Aorta (tissue), 5 donors: ENCODE results near the gene SH2D5. TPM values are rescaled to one million over a fixed set of nuclear protein-coding genes. Genes with fewer than 3 reads are reported as not detected.

Experiments used
- ATAC-seq: fragments of 200-7000 bp; cut with Tn5 transposase; one replicate; pipeline ENCODE4 v1.9.1; 2022; ENCODE audit warnings: moderate library complexity; ENCODE audit not compliant: low FRiP score
- DNase-seq, 2 donors: peaks; one replicate each; pipeline ENCODE4 v3.0.0-alpha.2; 2020
- H3K27ac ChIP-seq, 2 donors: one replicate each; pipeline ENCODE4 v1.5.1; 2013; ENCODE audit warnings: low read length in 2 of 2, mild to moderate bottlenecking in 2 of 2, moderate library complexity in 2 of 2, control low read depth in 1 of 2, inconsistent platforms in 1 of 2, low read depth in 1 of 2
- H3K27me3 ChIP-seq, 2 donors: one replicate each; pipeline ENCODE4 v1.6.1; 2013; ENCODE audit warnings: control low read depth in 1 of 2, low read length in 1 of 2, mild to moderate bottlenecking in 1 of 2, moderate library complexity in 1 of 2; ENCODE audit not compliant: insufficient read depth in 2 of 2, control insufficient read depth in 1 of 2
- H3K36me3 ChIP-seq, 2 donors: one replicate each; pipeline ENCODE4 v1.6.1; 2013; ENCODE audit warnings: control low read depth in 1 of 2, low read length in 1 of 2, mild to moderate bottlenecking in 1 of 2; ENCODE audit not compliant: insufficient read depth in 2 of 2, control insufficient read depth in 1 of 2
- H3K4me1 ChIP-seq, 2 donors: one replicate each; pipeline ENCODE4 v1.6.1; 2013; ENCODE audit warnings: low read length in 2 of 2, control low read depth in 1 of 2, mild to moderate bottlenecking in 1 of 2, moderate library complexity in 1 of 2; ENCODE audit not compliant: insufficient read depth in 2 of 2, control insufficient read depth in 1 of 2
- H3K4me3 ChIP-seq, 2 donors: one replicate each; pipeline ENCODE4 v1.5.1; 2013; ENCODE audit warnings: low read length in 2 of 2, control low read depth in 1 of 2, mild to moderate bottlenecking in 1 of 2
- H3K9me3 ChIP-seq: one replicate; pipeline ENCODE4 v1.6.1; 2013; ENCODE audit warnings: mild to moderate bottlenecking, low read length; ENCODE audit not compliant: control insufficient read depth
- WGBS, 2 donors: extraction: QIAGEN DNeasy Blood & Tissue Kit; methylation state at CpG; one replicate each; pipeline ENCODE4 v1.1.7; 2013; 5-methylcytosine and 5-hydroxymethylcytosine counted together
- intact Hi-C, 2 donors: fragments of 100-400 bp; cut with DNase I; formaldehyde crosslinking; loops; one replicate each; pipeline versions ENCODE4 v1.14.2 to v1.15.0; 2022
- polyA plus RNA-seq, 2 donors: library from polyadenylated mRNA; stranded (reverse); fragments of 200-250 nt; gene quantifications; one replicate each; pipeline ENCODE4 v1.2.3, GENCODE V29; 2013
- total RNA-seq, 2 donors: library from RNA; stranded (reverse); fragmentation: NEBNext Ultra II Directional; extraction: Animal tissue kit (Norgen Biotek cat#: 25700); gene quantifications; one replicate each; pipeline ENCODE4 v1.2.1, GENCODE V29; 2021
- donor health status: healthy with polysubstance abuse.
- donor health status: Bipolar disorder and iron deficiency.
- donor health status: DM: no; HTN: no; CAD: no.
- donor health status: DM: no; HTN: no; CAD: no.
- donor health status: DM: yes; HTN: yes; CAD: no.

Gene SH2D5
- total and polyA plus RNA-seq, 4 donors: 0.13 to 0.39 (median 0.26) TPM; not detected in 1

DNA sequence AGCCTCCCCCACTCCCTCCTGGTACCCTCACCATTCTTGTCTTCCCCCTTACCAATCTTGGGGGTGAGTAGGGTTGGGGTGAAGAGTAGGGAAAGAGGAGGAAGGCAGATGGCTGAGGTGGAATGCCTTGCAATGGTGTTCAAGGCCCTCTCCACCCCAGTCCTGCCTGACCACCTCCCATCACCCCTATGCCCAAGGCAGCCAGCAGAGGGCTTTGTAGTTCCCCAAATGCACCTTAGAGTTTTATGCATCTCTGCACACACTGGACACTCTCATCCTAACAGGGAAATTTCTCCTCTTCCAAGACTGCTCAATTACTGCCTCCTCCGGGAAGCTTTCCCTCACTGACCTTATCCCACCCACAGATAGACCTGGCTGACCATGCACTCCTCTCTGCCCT lies 30.1 kb downstream of the SH2D5 start:
- DNase-seq: no peak
- Histone ChIP-seq H3K4me3 (no peak overlapping the region), H3K27ac (no peak overlapping the region), H3K27me3 (no peaks in the 10 kb centered on the region), H3K36me3 (no peaks in the 10 kb centered on the region), H3K4me1 (no peaks in the 10 kb centered on the region), H3K9me3 (no peaks in the 10 kb centered on the region)
- no peak for ATAC-seq
- intact Hi-C loops: no loop called here
- 83 to 100% methylated on average over 1 of the region's 1 CpG for WGBS, 2 donors

GRCh38 chr1:20701847-20702246 lies 30.7 kb downstream of the SH2D5 start:
- Histone ChIP-seq H3K4me3 (no peak overlapping the region), H3K27me3 (no peaks in the 10 kb centered on the region), H3K27ac (no peak overlapping the region), H3K9me3 (no peaks in the 10 kb centered on the region), H3K4me1 (no peaks in the 10 kb centered on the region), H3K36me3 (no peaks in the 10 kb centered on the region)
- whole genome bisulfite sequencing, 2 donors: 93% methylated on average over 5 of the region's 5 CpGs
- intact Hi-C loops: no loop called here
- no peak for ATAC-seq
- no peak for DNase-seq

DNA sequence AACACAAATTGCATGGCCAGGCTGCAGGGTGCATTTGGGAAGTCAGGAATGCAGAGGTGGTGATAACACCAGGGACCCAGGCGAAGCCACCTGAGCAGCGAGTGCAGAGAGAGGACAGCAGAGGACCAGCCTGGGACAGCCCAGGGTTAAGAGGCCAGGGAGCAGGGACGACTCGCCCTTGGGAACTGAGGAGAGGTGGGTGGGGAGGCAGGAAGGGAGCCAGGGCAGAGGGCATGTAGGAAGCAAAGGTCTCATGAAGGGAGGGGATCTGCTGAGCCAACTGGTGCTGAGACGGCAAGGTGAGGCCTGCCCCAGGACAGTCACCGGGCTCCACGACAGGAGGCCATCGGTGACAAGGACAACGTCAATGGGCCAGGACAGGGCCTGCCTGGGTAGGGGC lies 31.1 kb downstream of the SH2D5 start:
- ATAC-seq (no peak), DNase-seq (no peak)
- no peak overlapping the region for H3K4me3 ChIP-seq
- WGBS, 2 donors: 90% methylated on average over 9 of the region's 9 CpGs
- H3K9me3 ChIP-seq: no peaks in the 10 kb centered on the region
- no peaks in the 10 kb centered on the region for H3K36me3 ChIP-seq
- no peaks in the 10 kb centered on the region for H3K27me3 ChIP-seq
- H3K4me1 ChIP-seq: no peaks in the 10 kb centered on the region
- H3K27ac ChIP-seq: no peak overlapping the region
- intact Hi-C loops: no loop called here

- H3K27ac ChIP-seq: no peak overlapping the region
- DNase-seq: no peak
- no peak overlapping the region for H3K4me3 ChIP-seq
- intact Hi-C loops: no loop called here
- no peaks in the 10 kb centered on the region for H3K4me1 ChIP-seq
- WGBS, 2 donors: 92% methylated on average over 17 of the region's 17 CpGs
- H3K27me3 ChIP-seq: no peaks in the 10 kb centered on the region
- ATAC-seq: no peak
- no peaks in the 10 kb centered on the region for H3K9me3 ChIP-seq
- no peaks in the 10 kb centered on the region for H3K36me3 ChIP-seq
Measured at GRCh38 chr1:20700636-20701215, 31.8 kb downstream of the SH2D5 start.

- DNase-seq (no peak), ATAC-seq (no peak)
- no peaks in the 10 kb centered on the region for H3K27me3 ChIP-seq
- no peaks in the 10 kb centered on the region for H3K4me1 ChIP-seq
- H3K9me3 ChIP-seq: no peaks in the 10 kb centered on the region
- intact Hi-C loops: loop anchor here in 1 of 2 donors (5.0 to 10.0 kb wide), 2 partner anchors 65 to 498 kb away; no protein-coding TSS in a partner anchor
- no peak overlapping the region for H3K27ac ChIP-seq
- WGBS, 2 donors: 93 to 96% methylated on average over 9 of the region's 9 CpGs
- H3K36me3 ChIP-seq: no peaks in the 10 kb centered on the region
- no peak overlapping the region for H3K4me3 ChIP-seq
Measured at GRCh38 chr1:20699558-20699957, 32.9 kb downstream of the SH2D5 start.

- ATAC-seq: no peak
- no peak overlapping the region for H3K4me3 ChIP-seq
- H3K27ac ChIP-seq: no peak overlapping the region
- no peaks in the 10 kb centered on the region for H3K4me1 ChIP-seq
- no peak for DNase-seq
- H3K27me3 ChIP-seq: no peaks in the 10 kb centered on the region
- H3K9me3 ChIP-seq: no peaks in the 10 kb centered on the region
- 85 to 88% methylated on average over 18 of the region's 18 CpGs for WGBS, 2 donors
- intact Hi-C loops: loop anchor here in 1 of 2 donors (5.0 to 10.0 kb wide), 2 partner anchors 66 to 499 kb away; no protein-coding TSS in a partner anchor
- H3K36me3 ChIP-seq: no peaks in the 10 kb centered on the region
Measured at GRCh38 chr1:20698195-20698910, 34.1 kb downstream of the SH2D5 start.

DNA sequence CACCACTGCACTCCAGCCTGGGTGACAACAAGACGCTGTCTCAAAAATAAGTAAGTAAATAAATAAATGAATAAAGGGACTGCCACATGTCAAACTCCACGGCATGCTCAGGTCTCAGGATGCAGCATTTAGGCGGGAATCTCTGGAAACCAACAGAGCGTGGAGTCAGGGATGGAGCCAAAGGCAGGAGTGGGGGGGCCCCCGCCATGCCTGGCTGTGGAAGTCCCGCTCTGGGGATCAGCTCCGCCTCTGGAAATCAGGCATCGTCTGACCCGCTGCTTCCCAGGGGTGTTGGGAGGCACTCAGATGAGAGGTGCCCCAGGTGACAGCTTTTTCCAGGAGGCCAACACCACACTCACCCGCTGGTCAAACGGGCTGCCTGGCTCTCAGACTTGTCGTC lies 34.9 kb downstream of the SH2D5 start:
- H3K4me1 ChIP-seq: no peaks in the 10 kb centered on the region
- H3K27ac ChIP-seq: no peak overlapping the region
- WGBS, 2 donors: 85 to 87% methylated on average over 12 of the region's 12 CpGs
- H3K36me3 ChIP-seq: no peaks in the 10 kb centered on the region
- ATAC-seq (no peak), DNase-seq (no peak)
- H3K27me3 ChIP-seq: no peaks in the 10 kb centered on the region
- no peaks in the 10 kb centered on the region for H3K9me3 ChIP-seq
- no peak overlapping the region for H3K4me3 ChIP-seq
- intact Hi-C loops: loop anchor here in 1 of 2 donors (5.0 to 10.0 kb wide), 2 partner anchors 67 to 500 kb away; no protein-coding TSS in a partner anchor

- Histone ChIP-seq H3K4me3 (peak overlapping the region; percentile 31 to 48), H3K36me3 (no peaks in the 10 kb centered on the region), H3K4me1 (no peaks in the 10 kb centered on the region), H3K27me3 (no peaks in the 10 kb centered on the region), H3K27ac (peak overlapping the region in 1 of 2 donors; percentile 55), H3K9me3 (no peaks in the 10 kb centered on the region)
- 1 to 2% methylated on average over 39 to 46 of the region's 46 CpGs for WGBS, 2 donors
- ATAC-seq (peak; percentile 95), DNase-seq (peak; percentile 91 to 95)
- intact Hi-C loops: loop anchor here (1.0 to 10.0 kb wide), 3 partner anchors 68 to 501 kb away; no protein-coding TSS in a partner anchor
Measured at GRCh38 chr1:20696397-20697333, 35.8 kb downstream of the SH2D5 start.
